ENCODE data around the gene RAB43.

GRCh38 chr3:129061023-129061887 lies 60.3 kb downstream of the RAB43 start:
- no peak for TF ChIP-seq CTCF (tag by site-specific recombination; IDR thresholded peaks at IDR 0.05)
- TF ChIP-seq ZNF311 (tag by site-specific recombination; IDR thresholded peaks at IDR 0.05; ENCODE audit: borderline replicate concordance) = no peak
- no peak for TF ChIP-seq ZNF10 (tag by site-specific recombination; IDR thresholded peaks at IDR 0.05)
- no peak for TF ChIP-seq ZBTB10 (tag by site-specific recombination; IDR thresholded peaks at IDR 0.05)
- TF ChIP-seq, protein P1, sequence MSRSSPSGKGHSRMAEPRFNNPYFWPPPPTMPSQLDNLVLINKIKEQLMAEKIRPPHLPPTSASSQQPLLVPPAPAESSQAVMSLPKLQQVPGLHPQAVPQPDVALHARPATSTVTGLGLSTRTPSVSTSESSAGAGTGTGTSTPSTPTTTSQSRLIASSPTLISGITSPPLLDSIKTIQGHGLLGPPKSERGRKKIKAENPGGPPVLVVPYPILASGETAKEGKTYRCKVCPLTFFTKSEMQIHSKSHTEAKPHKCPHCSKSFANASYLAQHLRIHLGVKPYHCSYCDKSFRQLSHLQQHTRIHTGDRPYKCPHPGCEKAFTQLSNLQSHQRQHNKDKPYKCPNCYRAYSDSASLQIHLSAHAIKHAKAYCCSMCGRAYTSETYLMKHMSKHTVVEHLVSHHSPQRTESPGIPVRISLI (tag by site-specific recombination; IDR thresholded peaks at IDR 0.05) = no peak
- TF ChIP-seq ZNF274 (IDR thresholded peaks at IDR 0.05; ENCODE audit: low read length) = no peak
- TF ChIP-seq ZNF274 (tag by site-specific recombination; IDR thresholded peaks at IDR 0.05; ENCODE audit: borderline replicate concordance) = no peak
- TF ChIP-seq, protein P2, sequence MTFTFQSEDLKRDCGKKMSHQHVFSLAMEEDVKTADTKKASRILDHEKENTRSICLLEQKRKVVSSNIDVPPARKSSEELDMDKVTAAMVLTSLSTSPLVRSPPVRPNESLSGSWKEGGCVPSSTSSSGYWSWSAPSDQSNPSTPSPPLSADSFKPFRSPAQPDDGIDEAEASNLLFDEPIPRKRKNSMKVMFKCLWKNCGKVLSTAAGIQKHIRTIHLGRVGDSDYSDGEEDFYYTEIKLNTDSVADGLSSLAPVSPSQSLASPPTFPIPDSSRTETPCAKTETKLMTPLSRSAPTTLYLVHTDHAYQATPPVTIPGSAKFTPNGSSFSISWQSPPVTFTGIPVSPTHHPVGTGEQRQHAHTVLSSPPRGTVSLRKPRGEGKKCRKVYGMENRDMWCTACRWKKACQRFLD (tag by site-specific recombination; IDR thresholded peaks at IDR 0.05) = no peak
- no peak for TF ChIP-seq ZNF114 (tag by site-specific recombination; IDR thresholded peaks at IDR 0.05)
